Amniotic stem cell (primary cell): ENCODE results near the gene THSD4.
"Not testable (repeated sequence)": the region's sequence is repeated elsewhere in the genome, so short reads cannot be mapped to it uniquely, and the experiment has no call there.

Experiments
- DNase-seq: peaks from one replicate; lab custom pipeline; 2025; lab: John Stamatoyannopoulos, UW

THSD4 gene

DNA sequence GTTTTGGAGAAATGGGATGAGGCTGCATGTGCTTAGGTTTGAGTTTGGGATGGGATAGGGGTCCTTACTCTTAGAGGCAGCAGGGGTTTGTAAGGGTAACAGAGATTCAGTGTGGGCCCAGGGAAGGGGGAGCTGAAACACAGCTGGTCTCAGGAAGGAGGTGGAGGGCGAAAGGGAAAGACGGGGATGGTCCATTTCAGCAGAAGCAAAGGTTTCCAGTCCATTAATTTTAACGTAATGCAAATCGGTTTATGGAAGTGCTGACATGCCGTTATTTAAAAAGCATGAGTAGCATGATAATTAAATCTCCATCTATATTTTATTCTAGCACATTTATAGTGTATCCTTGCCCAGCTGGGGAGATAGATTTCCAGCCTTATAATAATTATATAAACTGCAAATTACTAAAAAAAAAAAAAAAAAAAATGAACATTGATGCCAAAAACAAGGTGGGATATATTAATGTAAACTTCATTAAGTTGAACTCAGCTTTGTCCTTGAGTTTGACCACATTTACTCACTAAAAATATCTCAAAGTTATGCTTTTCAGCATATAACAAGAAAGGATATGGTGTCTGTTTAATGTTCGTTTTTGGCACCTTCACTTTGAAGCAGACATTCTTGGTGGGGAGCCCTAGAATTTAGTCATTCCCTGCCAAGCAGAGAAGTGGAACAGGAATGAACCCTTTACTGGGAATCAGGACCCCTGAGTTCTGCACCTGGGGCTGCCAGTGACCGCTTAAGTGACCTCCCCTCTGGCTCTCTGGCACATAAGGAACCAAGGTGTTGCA, 234.7 kb downstream of the THSD4 start:
- no peak for DNase-seq

- no peak for DNase-seq
Observed at GRCh38 chr15:71350622-71351378, 235.5 kb downstream of the THSD4 start.

DNA sequence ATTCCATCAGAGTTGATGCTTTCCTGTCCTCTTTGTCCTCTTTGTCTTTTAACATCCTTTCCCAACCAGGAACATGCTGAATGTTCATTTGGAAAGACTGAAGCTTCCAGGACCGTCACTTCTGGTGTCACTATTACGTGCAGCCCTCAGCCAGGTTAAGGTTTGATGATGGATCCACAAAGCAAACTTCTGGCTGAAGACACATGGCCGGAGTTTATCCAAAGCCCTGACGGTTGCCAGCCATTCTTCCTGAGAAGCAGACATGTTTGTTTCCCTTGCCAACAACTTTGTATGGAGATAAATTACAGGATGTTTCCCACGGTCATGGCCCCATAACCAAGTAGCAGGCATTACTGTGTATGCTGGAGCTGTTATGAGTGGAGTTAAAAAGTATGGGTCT, 236.9 kb downstream of the THSD4 start:
- DNase-seq = no peak

GRCh38 chr15:71352765-71353164, 237.5 kb downstream of the THSD4 start:
- DNase-seq = no peak

- DNase-seq = no peak
Observed at GRCh38 chr15:71353171-71353570, 237.9 kb downstream of the THSD4 start.

DNA sequence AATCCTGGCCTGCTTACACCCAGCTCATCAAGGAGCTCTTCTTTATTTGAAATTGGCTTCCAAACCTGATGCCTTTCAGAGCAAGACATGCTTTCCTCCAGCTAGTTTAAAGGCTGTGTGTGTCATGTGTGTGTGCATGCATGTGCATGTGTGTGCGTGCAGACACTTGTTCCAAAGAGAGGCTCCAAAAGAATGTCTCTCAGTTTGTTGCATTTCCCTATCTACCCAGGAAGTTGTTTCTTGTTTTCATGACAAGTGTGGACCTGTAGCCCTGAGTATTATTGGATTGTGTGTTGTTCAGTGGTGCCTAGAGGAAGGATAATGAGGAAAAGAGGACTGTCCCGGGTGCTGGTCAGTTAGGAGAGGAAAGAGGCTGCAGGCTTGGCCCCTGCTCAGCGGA, 240.0 kb downstream of the THSD4 start:
- no peak for DNase-seq

GRCh38 chr15:71357321-71357732, 242.1 kb downstream of the THSD4 start:
- DNase-seq = no peak

GRCh38 chr15:71357967-71358366, 242.7 kb downstream of the THSD4 start:
- no peak for DNase-seq

GRCh38 chr15:71359246-71359645, 244.0 kb downstream of the THSD4 start:
- DNase-seq = no peak

DNA sequence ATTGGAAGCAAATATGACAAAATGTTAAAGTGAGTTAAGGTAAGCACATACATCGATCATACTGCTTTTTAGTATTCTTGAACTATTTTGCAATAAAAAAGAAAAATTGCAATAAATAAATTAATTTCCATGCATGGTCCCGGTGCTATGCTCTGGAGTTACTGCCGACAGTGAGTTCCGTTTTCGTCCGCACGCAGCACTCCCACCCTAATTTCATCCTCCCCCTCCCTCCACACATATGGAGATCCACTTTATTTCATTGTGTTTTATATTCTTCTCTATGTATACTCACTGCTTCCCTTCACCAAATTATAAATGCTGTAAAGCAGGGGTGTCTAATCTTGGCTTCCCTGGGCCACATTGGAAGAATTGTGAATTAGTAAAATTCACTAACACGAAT, 247.3 kb downstream of the THSD4 start:
- DNase-seq = no peak

- no peak for DNase-seq
Observed at GRCh38 chr15:71362987-71363968, 248.0 kb downstream of the THSD4 start.

DNA sequence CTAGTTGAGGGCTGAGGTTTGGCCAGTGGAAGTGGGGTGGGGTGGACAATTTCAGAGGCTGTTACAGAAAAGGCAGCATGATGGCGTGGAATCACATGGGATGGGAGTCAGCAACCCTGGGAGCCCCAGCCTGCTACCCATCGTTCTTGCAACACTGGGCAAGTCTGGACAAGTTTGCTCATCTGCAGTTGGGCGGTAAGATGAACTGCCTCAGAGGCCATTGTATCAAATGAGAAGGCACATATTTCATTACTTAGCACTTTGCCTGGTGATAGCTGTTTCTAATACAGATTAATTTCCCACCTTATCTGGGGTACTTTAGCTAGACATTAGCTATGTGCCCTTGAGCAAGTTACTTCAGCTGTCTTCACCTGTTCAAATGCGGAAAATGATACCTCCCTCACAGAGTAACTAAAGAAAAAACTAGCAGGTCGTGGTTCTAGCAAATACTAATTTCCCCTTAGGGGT, 248.9 kb downstream of the THSD4 start:
- DNase-seq = no peak

DNA sequence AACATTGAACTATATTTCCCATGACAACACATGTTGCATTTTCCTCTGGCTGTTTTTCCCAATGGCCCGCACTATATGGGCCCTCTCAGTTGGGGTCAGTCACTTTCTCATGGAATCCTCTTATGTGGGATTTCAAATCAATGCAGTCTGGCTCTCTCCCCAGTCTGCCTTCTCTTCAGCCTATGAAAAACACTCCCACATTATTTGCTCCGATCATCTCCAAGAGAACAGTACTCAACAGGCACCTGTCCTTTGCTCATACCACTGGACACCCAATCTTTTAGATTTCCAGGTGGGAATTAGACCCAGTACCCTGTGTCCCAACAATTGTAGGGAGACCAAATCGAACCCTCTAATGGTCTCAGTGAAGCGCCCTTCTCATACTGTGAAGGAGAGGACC, 251.3 kb downstream of the THSD4 start:
- DNase-seq = no peak

DNA sequence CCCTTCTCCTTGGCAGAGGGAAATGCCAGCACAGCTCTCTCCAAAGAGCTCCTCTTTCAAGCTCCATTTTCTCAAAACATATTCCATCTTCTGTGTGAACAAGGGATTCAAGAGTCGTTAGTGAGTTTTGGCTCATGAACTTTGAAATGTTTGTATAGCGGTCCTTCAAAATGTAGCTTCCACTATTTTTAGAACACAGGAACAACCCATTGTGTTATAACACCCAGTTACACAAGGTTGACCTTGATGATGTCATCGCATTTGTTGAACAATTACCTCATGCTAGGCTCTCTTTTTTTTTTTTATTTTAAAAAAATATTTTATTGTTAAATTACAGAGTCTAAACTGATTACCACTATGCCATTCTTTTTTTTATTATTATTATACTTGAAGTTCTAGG, 251.7 kb downstream of the THSD4 start:
- no peak for DNase-seq

DNA sequence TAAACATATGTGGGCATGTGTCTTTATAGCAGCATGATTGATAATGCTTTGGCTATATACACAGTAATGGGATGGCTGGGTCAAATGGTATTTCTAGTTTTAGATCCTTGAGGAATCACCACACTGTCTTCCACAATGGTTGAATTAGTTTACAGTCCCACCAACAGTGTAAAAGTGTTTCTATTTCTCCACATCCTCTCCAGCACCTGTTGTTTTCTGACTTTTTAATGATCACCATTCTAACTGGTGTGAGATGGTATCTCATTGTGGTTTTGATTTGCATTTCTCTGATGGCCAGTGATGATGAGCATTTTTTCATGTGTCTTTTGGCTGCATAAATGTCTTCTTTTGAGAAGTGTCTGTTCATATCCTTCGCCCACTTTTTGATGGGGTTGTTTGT, 252.5 kb downstream of the THSD4 start:
- not testable (repeated sequence) for DNase-seq

DNA sequence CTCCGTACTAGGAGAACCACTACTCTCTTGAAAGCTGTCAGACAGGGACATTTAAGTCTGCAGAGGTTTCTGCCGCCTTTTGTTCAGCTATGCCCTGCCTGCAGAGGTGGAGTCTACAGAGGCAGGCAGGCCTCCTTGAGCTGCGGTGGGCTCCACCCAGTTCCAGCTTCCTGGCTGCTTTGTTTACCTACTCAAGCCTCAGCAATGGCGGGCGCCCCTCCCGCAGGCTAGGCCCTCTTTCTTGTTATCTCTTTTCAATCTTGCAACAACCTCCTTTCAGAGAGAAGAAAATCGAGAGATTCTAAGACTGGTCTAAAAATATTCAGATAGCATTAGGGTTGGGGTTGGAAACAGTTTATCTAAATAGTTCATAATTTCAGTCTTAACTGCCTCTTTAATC, 257.5 kb downstream of the THSD4 start:
- not testable (repeated sequence) for DNase-seq

DNA sequence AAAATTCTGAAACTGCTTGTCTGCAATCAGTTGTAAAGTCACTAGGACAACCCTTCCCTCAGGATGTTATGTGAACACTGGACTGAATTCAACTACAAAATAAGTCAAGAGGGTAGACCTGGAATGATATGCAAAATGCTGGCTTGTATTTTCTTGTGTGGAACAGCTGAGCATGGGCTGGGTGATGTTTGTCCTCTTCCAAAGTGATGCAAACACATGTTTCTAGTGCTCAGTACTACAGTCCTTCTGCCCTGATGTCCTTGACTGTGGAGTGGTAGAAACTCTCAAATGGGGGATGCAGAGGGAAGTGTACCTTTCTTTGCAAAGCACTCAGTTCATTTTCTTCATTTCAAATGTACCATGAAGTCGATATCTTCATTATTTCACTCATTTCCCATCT, 258.6 kb downstream of the THSD4 start:
- no peak for DNase-seq

DNA sequence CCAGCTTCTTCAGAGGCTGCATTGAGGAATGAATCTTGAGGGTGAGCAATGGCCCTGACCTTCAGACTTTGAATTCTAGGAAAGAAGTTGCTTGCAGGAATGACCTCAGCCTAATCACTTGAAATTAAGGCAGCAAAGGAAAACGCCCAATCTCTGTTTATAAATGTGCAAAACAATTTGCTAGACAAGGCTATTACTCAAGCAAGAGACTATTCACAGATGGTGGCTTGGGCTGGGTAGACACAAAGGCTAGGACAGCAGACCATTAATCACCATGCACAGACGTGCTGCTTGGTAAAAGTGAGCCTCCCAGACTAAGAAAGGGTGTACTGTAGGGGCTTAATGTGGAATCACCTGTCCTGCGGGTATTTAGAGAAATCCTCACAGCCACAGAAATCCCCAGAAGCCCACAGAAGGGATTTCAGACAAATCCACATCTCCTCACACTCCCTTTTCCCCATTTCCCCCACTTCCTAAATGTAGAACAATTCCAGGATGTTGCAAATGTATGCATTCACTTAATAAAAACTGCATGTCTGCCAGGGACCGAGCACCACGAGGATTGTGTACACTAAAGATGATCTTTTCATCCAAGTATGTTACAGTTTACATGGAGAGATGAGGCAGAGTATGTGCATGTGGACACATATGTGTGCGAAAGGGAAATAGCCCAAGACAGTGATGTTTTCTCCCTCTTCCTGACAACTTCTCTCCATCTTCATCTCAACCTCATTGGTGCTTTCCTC, 259.5 kb downstream of the THSD4 start:
- DNase-seq = no peak

GRCh38 chr15:71375934-71376333, 260.7 kb downstream of the THSD4 start:
- DNase-seq = no peak

DNA sequence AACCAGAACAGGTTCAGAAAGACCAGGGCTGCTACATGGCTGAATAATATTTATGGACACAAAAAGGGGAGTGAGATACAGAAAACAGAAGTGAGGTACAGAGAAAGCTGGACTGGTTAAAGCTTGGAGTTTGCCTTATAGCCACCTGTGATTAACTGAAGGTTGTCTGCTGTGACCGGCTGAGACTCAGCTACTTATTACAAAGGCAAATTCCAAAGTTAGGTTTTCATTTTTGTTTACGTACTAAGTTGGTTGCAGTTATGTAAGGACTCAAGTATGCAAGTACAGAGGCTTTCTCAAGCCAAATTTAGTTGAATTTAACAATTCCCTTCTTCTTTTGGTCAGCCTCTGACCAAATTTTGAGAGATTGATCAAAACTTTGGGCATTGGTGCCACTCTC, 264.6 kb downstream of the THSD4 start:
- DNase-seq = no peak

DNA sequence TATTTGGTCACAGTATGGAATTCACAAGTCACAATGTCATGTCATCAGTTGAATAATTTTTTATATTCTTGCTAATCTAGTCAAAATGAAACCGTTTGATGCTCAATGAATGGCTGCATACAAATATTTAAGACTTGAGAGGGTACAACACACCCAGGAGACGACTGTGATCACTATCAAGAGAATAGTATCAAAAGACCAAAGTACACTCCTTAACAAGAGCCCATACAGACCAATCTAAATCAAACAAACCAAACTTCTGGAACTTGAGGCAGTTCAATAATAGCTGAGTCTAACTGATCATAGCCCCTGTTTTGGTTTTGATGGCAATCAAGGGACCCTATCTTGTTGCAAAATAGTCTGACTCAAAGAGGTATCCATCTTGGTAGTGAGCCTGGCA, 265.1 kb downstream of the THSD4 start:
- DNase-seq = no peak
